GM12874 (cell line): ENCODE results near the gene ULK4.

Source experiments
- TF ChIP-seq, protein P1 (sequence below): IDR thresholded peaks from 2 replicates; pipeline ENCODE4 v1.5.1; 2011; ENCODE audit warnings: low read depth, mild to moderate bottlenecking, control low read depth, low read length, moderate library complexity; ENCODE audit not compliant: insufficient read depth

The ULK4 gene

DNA sequence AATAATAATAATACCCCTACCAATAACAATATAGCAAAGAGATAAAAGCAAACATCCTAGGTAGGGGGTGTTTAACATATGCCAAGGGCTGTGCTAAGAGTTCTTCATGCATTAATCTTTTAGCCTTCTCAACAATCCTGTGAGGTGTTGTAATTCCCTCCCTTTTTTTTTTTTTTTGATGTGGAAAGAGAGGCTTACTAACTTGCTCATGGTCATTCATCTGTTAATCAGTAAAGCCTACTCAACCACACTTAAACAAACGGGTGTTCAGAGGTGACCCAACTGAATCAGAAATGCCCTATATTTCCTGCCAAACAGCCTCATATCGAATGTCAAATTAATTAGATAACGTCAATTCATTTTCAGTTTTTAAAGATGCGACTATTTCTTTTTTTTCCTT is 530.5 kb downstream of the ULK4 start:
- TF ChIP-seq, protein P1, sequence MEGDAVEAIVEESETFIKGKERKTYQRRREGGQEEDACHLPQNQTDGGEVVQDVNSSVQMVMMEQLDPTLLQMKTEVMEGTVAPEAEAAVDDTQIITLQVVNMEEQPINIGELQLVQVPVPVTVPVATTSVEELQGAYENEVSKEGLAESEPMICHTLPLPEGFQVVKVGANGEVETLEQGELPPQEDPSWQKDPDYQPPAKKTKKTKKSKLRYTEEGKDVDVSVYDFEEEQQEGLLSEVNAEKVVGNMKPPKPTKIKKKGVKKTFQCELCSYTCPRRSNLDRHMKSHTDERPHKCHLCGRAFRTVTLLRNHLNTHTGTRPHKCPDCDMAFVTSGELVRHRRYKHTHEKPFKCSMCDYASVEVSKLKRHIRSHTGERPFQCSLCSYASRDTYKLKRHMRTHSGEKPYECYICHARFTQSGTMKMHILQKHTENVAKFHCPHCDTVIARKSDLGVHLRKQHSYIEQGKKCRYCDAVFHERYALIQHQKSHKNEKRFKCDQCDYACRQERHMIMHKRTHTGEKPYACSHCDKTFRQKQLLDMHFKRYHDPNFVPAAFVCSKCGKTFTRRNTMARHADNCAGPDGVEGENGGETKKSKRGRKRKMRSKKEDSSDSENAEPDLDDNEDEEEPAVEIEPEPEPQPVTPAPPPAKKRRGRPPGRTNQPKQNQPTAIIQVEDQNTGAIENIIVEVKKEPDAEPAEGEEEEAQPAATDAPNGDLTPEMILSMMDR = no peak

DNA sequence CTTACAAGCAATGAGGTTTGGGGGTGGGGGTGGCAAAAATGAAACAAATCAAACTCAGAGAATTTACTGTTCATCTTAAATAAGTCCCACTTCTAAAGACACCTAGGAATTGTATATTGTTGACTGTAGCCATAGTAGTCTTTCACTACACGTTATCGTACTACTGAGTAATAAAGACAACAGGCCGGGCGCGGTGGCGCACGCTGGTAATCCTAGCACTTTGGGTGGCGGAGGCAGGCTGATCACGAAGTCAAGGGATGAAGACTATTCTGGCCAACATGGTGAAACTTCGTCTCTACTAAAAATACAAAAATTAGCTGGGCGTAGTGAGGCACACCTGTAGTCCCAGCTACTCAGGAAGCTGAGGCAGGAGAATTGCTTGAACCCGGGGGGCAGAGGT is 531.0 kb downstream of the ULK4 start:
- TF ChIP-seq, protein P1 = no peak

DNA sequence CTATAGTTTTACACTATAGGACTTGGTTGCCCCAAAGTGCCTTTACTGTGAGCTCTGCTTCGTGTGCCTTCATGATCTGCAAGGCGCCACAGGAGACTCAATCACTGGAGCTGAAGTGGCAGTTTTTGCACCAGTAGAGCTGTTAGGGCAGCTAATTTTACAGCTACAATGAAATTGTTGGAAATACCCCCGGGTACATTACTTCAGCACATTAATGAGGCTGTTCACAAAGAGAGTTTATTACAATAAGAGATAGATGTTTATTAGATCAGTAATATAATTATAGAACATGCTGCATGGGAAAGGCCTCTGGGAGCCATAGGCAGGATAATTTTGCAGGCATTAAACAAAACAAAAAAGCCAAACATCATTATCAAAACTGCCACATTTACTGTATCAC is 531.5 kb downstream of the ULK4 start:
- TF ChIP-seq, protein P1 = no peak

GRCh38 chr3:41426485-41426884 is 535.4 kb downstream of the ULK4 start:
- TF ChIP-seq, protein P1 = no peak

DNA sequence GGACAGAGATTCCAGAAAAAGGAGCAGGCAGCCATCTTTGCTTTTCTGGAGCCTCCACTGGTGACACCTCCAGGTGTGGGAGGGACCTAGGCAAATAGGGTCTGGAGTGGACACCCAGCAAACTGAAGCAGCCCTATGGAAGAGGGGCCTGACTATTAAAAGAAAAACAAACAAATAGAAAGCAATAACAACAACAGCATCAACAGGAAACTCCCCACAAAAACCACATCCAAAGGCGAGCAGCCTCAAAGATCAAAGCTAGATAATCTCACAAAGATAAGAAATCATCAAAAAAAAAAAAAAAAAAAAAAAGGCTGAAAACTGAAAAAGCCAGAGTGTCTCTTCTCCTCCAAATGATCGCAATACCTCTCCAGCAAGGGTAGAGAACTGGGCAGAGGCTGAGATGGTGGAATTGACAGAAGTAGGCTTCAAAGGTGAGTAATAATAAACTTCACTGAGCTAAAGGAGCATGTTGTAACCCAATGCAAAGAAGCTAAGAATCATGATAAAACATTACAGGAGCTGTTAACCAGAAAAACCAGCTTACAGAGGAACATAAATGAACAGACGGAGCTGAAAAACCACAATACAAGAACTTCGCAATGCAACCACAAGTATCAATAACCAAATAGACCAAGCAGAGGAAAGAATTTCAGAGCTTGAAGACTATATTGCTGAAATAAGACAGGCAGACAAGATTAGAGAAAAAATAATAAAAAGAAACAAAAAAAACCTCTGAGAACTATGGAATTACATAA is 537.2 kb downstream of the ULK4 start:
- TF ChIP-seq, protein P1 = no peak

DNA sequence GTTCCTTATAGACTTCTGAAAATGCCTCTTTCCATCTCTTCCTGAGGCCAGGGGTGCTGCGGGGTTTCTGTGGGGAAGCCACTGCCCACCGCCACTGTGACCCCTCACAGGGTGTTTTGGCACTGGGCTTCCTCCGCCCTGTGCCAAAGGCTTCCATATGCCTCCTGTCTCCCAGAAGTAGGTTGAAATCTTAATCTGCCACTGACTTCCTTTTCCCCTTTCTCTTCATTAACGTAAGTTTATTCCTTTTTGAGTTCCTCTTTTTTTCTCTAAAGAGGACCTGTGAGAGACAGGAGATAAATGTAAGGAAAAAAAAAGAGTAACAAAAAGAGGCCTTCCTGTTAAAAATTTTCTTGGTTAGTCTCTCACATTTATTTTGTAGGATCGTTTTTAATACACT is 542.1 kb downstream of the ULK4 start:
- TF ChIP-seq, protein P1 = no peak

GRCh38 chr3:41418961-41419691 is 542.8 kb downstream of the ULK4 start:
- TF ChIP-seq, protein P1 = no peak
